Aorta (tissue), 5 donors: ENCODE results near the gene OR7G1. TPM values are rescaled to one million over a fixed set of nuclear protein-coding genes. Genes with fewer than 3 reads are reported as not detected.
"Not testable (repeated sequence)": the region's sequence is repeated elsewhere in the genome, so short reads cannot be mapped to it uniquely, and the experiment has no call there.

Source experiments
- ATAC-seq: fragments of 200-7000 bp; cut with Tn5 transposase; one replicate; pipeline ENCODE4 v1.9.1; 2022; ENCODE audit warnings: moderate library complexity; ENCODE audit not compliant: low FRiP score
- DNase-seq, 2 donors: peaks; one replicate each; pipeline ENCODE4 v3.0.0-alpha.2; 2020
- H3K27ac ChIP-seq, 2 donors: one replicate each; pipeline ENCODE4 v1.5.1; 2013; ENCODE audit warnings: low read length in 2 of 2, mild to moderate bottlenecking in 2 of 2, moderate library complexity in 2 of 2, control low read depth in 1 of 2, inconsistent platforms in 1 of 2, low read depth in 1 of 2
- H3K27me3 ChIP-seq, 2 donors: one replicate each; pipeline ENCODE4 v1.6.1; 2013; ENCODE audit warnings: control low read depth in 1 of 2, low read length in 1 of 2, mild to moderate bottlenecking in 1 of 2, moderate library complexity in 1 of 2; ENCODE audit not compliant: insufficient read depth in 2 of 2, control insufficient read depth in 1 of 2
- H3K36me3 ChIP-seq, 2 donors: one replicate each; pipeline ENCODE4 v1.6.1; 2013; ENCODE audit warnings: control low read depth in 1 of 2, low read length in 1 of 2, mild to moderate bottlenecking in 1 of 2; ENCODE audit not compliant: insufficient read depth in 2 of 2, control insufficient read depth in 1 of 2
- H3K4me1 ChIP-seq, 2 donors: one replicate each; pipeline ENCODE4 v1.6.1; 2013; ENCODE audit warnings: low read length in 2 of 2, control low read depth in 1 of 2, mild to moderate bottlenecking in 1 of 2, moderate library complexity in 1 of 2; ENCODE audit not compliant: insufficient read depth in 2 of 2, control insufficient read depth in 1 of 2
- H3K4me3 ChIP-seq, 2 donors: one replicate each; pipeline ENCODE4 v1.5.1; 2013; ENCODE audit warnings: low read length in 2 of 2, control low read depth in 1 of 2, mild to moderate bottlenecking in 1 of 2
- H3K9me3 ChIP-seq: one replicate; pipeline ENCODE4 v1.6.1; 2013; ENCODE audit warnings: mild to moderate bottlenecking, low read length; ENCODE audit not compliant: control insufficient read depth
- WGBS, 2 donors: extraction: QIAGEN DNeasy Blood & Tissue Kit; methylation state at CpG; one replicate each; pipeline ENCODE4 v1.1.7; 2013; 5-methylcytosine and 5-hydroxymethylcytosine counted together
- intact Hi-C, 2 donors: fragments of 100-400 bp; cut with DNase I; formaldehyde crosslinking; loops; one replicate each; pipeline versions ENCODE4 v1.14.2 to v1.15.0; 2022
- polyA plus RNA-seq, 2 donors: library from polyadenylated mRNA; stranded (reverse); fragments of 200-250 nt; gene quantifications; one replicate each; pipeline ENCODE4 v1.2.3, GENCODE V29; 2013
- total RNA-seq, 2 donors: library from RNA; stranded (reverse); fragmentation: NEBNext Ultra II Directional; extraction: Animal tissue kit (Norgen Biotek cat#: 25700); gene quantifications; one replicate each; pipeline ENCODE4 v1.2.1, GENCODE V29; 2021
- donor health status: healthy with polysubstance abuse.
- donor health status: Bipolar disorder and iron deficiency.
- donor health status: DM: no; HTN: no; CAD: no.
- donor health status: DM: no; HTN: no; CAD: no.
- donor health status: DM: yes; HTN: yes; CAD: no.

The OR7G1 gene
- total and polyA plus RNA-seq, 4 donors: not detected

- ATAC-seq, intact Hi-C loops: not testable (repeated sequence)
- WGBS, 2 donors: 87 to 91% methylated on average over 6 of the region's 6 CpGs
Observed at GRCh38 chr19:9071720-9072119, 43.8 kb downstream of the OR7G1 start.

DNA sequence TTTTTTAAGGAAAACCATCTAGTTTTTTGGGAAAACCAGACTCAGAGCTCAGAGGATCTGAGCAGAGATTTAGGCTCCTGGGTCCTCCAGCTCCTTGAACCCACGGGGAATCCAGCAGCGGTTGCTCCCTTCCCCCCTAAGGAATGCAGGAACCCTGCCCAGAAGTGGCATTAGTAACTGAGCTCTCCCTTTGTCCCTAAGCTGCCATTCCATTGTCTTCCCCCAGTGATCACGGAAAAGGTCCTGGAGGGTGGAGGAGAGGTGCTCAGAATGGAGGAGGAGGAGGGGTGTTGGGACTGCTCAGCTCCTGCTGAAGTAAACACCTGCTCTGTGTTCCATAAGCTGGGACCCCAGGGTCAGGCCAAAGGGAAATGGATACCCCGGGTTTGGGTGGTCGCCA, 45.5 kb downstream of the OR7G1 start:
- no peak for ATAC-seq
- no peak overlapping the region for H3K4me3 ChIP-seq
- WGBS, 2 donors: 23 to 32% methylated on average over 5 of the region's 5 CpGs
- no peaks in the 10 kb centered on the region for H3K36me3 ChIP-seq
- no peaks in the 10 kb centered on the region for H3K9me3 ChIP-seq
- H3K4me1 ChIP-seq: no peaks in the 10 kb centered on the region
- H3K27me3 ChIP-seq: no peaks in the 10 kb centered on the region
- no peak for DNase-seq
- intact Hi-C loops: no loop called here
- H3K27ac ChIP-seq: no peak overlapping the region

More at GRCh38 chr19:9071720-9072119, 43.8 kb downstream of the OR7G1 start:
- not testable (repeated sequence) for DNase-seq, H3K4me1 ChIP-seq, H3K27me3 ChIP-seq, H3K9me3 ChIP-seq, H3K4me3 ChIP-seq, H3K27ac ChIP-seq, H3K36me3 ChIP-seq

GRCh38 chr19:9065457-9066014, 50.0 kb downstream of the OR7G1 start:
- Histone ChIP-seq H3K9me3 (no peaks in the 10 kb centered on the region), H3K27me3 (no peaks in the 10 kb centered on the region), H3K4me1 (no peaks in the 10 kb centered on the region), H3K36me3 (no peaks in the 10 kb centered on the region), H3K27ac (no peak overlapping the region), H3K4me3 (no peak overlapping the region)
- ATAC-seq (no peak), DNase-seq (no peak)
- WGBS, 2 donors: 68 to 71% methylated on average over 12 of the region's 12 CpGs
- intact Hi-C loops: no loop called here

Other genes starting within 250 kb of the OR7G1 start
- under 1 TPM; 0.03 to 0.45 TPM for gene MUC16, start 105.4 kb downstream of the OR7G1 start, total RNA-seq
- gene MUC16, start 105.4 kb downstream of the OR7G1 start, polyA plus RNA-seq: not detected
- not detected for gene OR1M1, start 28.7 kb downstream of the OR7G1 start, total RNA-seq
- gene OR1M1, start 28.7 kb downstream of the OR7G1 start, polyA plus RNA-seq: not detected
- not detected for gene OR7G2, start 8.3 kb downstream of the OR7G1 start, total RNA-seq
- not detected for gene OR7G2, start 8.3 kb downstream of the OR7G1 start, polyA plus RNA-seq
- gene OR7G3, start 11.2 kb upstream of the OR7G1 start, total RNA-seq: not detected
- gene OR7G3, start 11.2 kb upstream of the OR7G1 start, polyA plus RNA-seq: not detected
- 10 to 100 TPM; 22.6 to 24.6 TPM for gene ZNF317, start 24.6 kb upstream of the OR7G1 start, total RNA-seq
- gene ZNF317, start 24.6 kb upstream of the OR7G1 start, polyA plus RNA-seq: 10 to 100 TPM; 14.9 to 16.5 TPM
- gene OR7D2, start 63.2 kb upstream of the OR7G1 start, total RNA-seq: not detected
- not detected for gene OR7D2, start 63.2 kb upstream of the OR7G1 start, polyA plus RNA-seq
- gene OR7D4, start 103.8 kb upstream of the OR7G1 start, total RNA-seq: not detected
- gene OR7D4, start 103.8 kb upstream of the OR7G1 start, polyA plus RNA-seq: not detected
- gene OR7E24, start 135.2 kb upstream of the OR7G1 start, total RNA-seq: not detected
- not detected for gene OR7E24, start 135.2 kb upstream of the OR7G1 start, polyA plus RNA-seq
- 10 to 100 TPM; 12.1 to 12.4 TPM for gene ZNF699, start 194.1 kb upstream of the OR7G1 start, total RNA-seq
- gene ZNF699, start 194.1 kb upstream of the OR7G1 start, polyA plus RNA-seq: 1 to 10 TPM; 1.6 to 2.5 TPM
- 10 to 100 TPM; 15.4 to 31.1 TPM for gene ZNF559, start 208.4 kb upstream of the OR7G1 start, total RNA-seq
- gene ZNF559, start 208.4 kb upstream of the OR7G1 start, polyA plus RNA-seq: 10 to 100 TPM in 1 of 2 donors, 1 to 10 TPM in 1; 8.1 to 19.4 TPM
- 1 to 10 TPM; 2.0 to 3.6 TPM for gene ZNF177, start 247.2 kb upstream of the OR7G1 start, total RNA-seq
- gene ZNF177, start 247.2 kb upstream of the OR7G1 start, polyA plus RNA-seq: 1 to 10 TPM in 1 of 2 donors, not detected in 1; 5.1 TPM